H54 (cell line): ENCODE results near the gene BLID.

ENCODE experiments used
- DNase-seq: peaks from one replicate; pipeline ENCODE4 v3.0.0; 2011; ENCODE audit warnings: low spot score, mixed read lengths; ENCODE audit not compliant: insufficient read length
- FAIRE-seq: peaks from 3 replicates; lab custom pipeline; 2011; peaks lifted over from hg19 to GRCh38; lab: Jason Lieb, UNC
- POLR2A ChIP-seq: IDR thresholded peaks from 2 replicates; pipeline ENCODE4 v1.6.1; 2011; ENCODE audit warnings: low read depth, mild to moderate bottlenecking, low read length

BLID gene

DNA sequence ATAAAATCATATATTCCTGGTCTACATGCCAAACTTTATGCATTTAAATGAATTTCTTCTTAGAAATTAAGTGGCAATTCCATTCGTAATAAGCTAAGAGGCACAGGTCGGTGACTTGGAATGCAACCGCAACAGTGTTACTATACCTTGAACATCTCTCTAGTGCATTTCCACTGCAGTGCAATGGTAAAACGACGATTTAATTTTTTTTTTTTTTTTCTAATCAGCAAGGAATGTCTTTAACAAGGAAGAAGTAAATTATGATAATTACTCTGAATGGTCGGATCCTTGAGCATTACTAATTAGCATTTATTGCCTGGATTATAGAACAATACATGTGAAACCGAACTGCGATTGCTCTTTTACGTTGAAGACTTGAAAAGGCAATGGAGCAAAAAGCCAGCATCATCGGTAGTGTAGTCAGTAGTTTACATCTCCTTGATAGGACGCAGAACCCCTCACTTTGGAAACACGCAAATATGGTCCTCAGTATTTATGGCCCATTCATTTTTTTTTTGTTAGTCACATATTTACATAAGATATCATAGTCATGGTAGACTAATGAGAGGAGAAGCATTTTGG lies 20.2 kb downstream of the BLID start:
- no peak for TF ChIP-seq POLR2A
- DNase-seq (no peak), FAIRE-seq (peak; percentile 55)

DNA sequence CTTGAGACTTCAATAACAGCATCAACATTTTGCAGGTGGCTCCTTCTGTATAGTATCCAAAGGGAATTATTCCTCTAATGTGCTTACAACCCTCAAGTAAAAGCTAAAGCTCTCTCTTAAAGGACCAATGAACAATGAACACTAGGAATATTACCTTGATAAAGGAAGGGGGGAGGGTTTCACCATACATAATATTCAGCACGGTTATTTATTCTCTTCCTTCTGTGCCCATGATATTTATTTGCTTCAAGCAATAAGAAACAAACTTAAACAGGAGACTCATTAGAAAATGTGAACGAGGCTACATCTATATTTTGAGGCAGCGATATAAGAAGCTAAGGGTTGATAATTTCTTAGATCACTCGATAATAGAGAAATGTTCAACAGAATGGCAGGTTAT lies 21.2 kb downstream of the BLID start:
- FAIRE-seq (no peak), DNase-seq (no peak)
- no peak for TF ChIP-seq POLR2A

DNA sequence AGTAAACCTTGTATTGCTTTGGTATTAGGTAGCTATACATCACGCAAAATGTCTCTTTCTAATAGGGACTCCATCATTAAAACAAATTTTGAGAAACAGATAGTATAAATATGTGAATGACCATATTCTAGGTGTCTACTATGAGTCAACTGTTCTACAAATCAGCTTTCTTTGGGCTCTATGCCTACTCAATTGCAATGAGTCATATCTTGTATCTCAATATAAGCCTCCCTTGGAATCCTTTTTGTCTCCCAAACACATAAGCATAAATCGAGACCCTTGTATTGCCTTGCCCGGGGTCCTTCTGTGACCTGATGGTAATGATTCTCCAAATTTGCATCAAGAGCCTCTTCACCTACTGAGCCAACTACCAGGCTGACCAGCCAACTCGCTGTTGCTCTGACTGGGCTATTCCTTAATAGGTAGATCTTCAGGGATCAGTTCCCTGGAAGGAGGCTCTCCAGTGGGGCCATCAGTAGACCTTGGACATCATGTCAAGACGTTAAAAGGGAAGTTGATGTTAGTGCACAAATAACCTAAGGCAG lies 22.2 kb downstream of the BLID start:
- FAIRE-seq (no peak), DNase-seq (no peak)
- no peak for TF ChIP-seq POLR2A

DNA sequence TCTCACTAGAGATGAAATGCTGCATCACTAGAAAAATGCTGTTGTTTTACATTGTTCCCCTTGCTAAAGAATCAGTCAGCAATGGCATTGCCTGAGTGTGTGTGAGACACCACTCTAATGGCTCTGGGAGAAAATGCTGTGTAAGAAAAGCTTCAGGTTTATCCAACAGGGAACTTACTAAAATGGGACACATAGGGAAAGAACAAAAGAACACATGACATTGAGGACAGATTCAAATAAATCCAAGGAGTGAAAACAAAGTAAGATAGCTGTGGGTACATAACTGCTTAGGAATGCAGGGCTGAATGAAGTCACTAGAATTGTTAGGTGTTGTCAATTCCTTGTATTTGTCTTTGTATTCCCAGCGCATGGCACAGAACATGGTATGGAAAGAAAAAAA lies 24.2 kb downstream of the BLID start:
- FAIRE-seq (no peak), DNase-seq (no peak)
- no peak for TF ChIP-seq POLR2A

DNA sequence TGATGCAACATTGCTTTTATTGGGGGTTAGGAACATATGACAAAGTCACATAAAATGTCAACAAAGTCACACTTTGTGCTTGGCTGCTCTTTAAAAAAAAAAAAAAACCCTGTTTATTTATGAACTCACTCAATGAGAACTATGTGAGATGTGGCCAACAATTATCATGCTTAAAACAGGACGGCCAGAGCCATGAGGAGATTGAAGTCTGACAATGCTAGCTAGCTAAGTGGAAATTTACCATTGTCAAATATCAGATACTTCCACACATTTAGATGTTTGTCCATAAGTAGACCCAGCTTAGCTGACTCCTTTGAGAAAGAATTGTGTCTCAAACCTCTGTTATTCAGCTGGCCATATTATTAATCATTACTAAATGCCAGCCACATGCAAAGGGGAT lies 26.9 kb downstream of the BLID start:
- TF ChIP-seq POLR2A, result no peak
- FAIRE-seq (no peak), DNase-seq (no peak)

DNA sequence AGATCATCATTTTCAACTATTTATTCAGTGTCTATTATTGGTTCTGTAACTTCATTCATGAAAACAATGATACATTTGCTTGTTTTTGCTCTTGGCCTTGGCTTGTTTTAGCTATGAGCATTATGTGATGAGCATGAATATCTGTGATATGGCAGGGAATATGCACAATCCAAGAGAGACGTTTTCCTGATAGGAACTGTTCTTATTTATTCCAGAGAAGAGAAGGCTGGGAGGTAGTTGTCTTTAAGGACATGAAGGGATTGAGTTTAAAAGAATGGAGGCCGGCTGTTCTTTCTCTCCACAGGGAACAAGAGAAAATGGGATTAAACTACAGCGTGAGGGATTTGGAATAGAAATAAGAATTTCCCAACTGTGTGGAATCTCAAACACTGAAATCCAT lies 30.3 kb downstream of the BLID start:
- FAIRE-seq (peak; percentile 38), DNase-seq (no peak)
- TF ChIP-seq POLR2A, result no peak

DNA sequence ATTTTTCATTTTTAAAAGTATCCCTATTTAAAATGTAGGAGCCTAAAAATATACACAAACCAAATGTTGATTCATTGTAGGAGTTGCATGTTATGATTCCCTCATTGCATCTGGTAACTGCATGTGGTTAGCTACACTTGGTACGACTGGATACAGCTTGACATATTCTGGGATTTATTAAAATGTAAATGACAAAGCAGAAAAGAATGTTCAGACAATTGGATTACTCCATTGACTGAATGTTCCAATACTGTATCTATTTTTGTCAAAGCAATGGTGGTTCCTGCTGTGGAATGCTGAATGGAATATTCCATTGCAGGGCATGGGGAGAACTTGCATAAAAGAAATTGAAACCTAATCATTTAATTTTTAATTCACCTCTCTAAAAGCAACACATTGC lies 30.8 kb downstream of the BLID start:
- DNase-seq (no peak), FAIRE-seq (peak; percentile 81)
- no peak for TF ChIP-seq POLR2A

DNA sequence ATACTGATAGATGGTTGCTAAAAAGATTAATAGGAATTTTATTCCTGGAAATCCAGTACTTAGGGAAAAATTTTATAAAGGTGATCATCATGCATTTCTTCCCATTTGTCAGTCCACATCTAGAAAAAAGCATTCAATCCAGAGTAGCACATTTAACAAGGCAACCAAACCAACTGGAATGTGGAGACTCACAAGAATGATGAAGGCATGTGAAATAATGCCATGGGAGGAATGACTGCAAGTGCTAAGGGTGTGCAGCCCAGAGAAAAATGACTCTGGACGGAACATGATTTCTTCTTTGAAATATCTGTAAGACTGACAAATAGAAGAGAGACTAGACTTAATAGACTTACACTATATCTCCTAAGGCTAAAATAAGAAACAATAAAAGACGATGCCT lies 33.8 kb downstream of the BLID start:
- FAIRE-seq, result no peak

DNA sequence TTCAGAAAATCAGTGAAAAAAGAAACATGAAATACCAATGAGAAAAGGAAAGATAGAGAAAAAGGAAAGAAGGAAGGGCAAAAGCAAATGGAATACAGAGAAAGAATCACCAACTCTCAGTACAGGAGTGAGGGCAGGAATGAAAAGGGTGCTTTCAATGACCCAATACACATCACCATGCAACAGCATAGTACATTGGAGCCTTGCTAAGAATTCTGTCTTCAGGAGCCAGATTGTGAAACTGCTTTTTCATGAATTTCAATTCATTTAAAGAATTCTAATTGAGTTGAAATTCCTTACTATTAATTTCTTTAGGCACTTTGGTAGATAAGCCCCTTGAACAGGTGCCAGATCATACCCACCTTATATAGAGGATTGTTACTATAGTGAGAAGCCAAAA lies 34.9 kb downstream of the BLID start:
- TF ChIP-seq POLR2A, result no peak
- DNase-seq (no peak), FAIRE-seq (no peak)

More for the DNA sequence above, 33.8 kb downstream of the BLID start:
- no peak for DNase-seq
- TF ChIP-seq POLR2A, result no peak

DNA sequence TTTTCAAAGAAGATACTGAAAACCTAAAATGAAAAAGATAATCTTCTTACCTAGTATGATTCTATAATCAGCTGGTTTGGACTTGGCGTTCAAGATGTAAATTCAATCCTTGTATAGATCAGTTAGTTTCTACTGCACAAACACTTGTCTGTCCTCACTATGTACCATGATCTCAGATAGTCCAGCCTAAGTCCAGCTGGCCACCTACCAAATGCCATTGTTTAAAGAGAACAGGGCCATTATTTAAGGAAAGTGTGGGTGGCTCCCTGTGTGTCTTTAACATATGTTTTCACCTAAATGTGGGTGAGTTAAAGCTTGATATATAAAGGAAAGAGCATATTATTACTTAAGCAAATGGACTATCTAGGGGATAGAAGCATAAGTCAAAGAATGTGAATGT lies 38.6 kb downstream of the BLID start:
- no peak for FAIRE-seq
- TF ChIP-seq POLR2A, result no peak
- no peak for DNase-seq

DNA sequence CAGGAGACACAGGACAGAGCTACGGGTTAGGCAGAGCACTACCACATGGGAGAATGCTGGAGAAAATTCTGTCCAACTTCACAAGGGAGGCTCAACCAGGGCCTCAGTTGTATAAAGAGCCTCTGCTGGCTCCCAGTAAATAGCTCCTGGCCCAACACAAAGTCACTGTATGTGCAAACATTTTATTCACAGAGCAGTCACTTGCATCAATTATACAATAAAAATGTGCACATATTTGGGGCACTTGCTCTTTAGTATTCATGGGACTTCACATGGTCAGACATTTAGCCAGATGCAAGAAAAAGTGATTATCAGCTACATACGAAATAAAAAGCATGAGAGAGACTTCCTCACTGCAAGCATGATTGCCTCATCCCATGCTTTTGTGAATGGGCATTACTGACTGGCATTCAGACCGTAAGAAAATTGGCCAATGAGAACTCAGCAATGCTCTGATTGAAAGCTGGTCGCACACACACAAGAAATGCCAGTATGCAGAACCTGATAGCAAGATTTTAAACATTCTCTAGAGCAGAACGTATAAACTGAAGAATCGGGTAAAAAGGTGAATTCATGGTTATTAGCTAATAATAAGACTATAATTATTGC lies 39.4 kb downstream of the BLID start:
- no peak for DNase-seq
- no peak for FAIRE-seq
- TF ChIP-seq POLR2A, result no peak

DNA sequence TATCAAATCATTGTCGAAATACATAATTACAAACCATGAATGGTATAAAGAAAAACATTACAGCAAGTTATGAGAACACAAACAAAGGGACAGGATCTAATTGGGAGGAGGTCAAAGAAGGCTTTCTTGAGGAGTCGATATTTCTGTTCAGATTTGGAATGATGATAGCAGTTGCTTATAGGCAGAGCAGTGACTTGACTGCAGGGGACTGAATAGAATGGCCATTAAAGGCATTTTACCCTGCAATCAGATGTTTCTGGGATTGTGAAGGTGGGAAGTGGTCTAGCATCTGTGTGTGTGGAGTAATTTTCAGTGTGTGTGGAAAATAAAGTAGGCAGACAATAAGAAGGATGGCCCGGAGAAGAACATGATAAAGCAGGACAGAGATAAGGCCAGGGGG lies 41.0 kb downstream of the BLID start:
- no peak for DNase-seq
- FAIRE-seq, result no peak
- no peak for TF ChIP-seq POLR2A

DNA sequence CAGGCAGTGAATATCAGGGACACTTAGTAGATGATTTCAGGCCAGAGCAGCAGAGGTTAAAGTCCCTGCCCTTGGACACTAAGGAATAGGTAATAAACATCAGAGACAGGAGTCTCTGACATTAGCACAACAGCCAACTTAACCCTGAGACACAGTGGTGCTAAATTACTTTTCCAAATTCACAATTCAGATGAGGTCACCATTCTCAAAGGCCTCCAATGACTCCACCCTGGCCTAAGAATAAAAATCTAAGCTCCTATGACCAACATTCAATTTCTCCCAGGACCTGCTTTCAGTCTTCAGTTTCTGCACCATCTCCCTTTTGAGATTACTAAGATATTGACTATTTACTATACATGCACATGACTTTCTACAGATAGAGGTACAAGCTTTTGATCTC lies 42.0 kb downstream of the BLID start:
- FAIRE-seq (no peak), DNase-seq (no peak)
- no peak for TF ChIP-seq POLR2A

DNA sequence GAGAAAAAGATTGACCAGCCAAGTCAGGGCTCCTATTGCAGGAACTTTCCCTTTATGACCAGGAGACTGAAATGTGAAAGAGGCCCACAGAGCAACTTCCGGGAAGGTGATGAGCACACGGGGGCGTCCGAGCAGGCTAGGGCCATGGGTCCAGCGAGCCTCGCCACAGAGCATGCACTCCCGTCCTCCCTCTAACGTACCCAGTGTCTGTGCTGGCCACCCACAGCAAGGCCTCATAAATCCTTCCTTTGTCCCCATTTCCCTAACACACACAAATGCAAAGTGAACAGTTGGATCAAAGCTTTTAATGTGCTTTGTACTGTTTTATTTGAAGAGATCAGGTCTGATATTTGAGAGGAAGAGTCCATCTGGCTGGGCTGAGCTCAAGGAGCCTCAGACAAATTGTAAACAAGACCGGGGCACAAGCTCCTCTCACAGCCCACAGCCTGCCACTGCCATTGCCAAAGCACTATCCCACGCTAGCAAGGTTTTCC lies 44.3 kb downstream of the BLID start:
- TF ChIP-seq POLR2A, result no peak
- FAIRE-seq, result no peak
- no peak for DNase-seq
